GM12801 (cell line): Measurements from ENCODE around the gene SUMF1.

ENCODE experiments used
- TF ChIP-seq, protein P1 (sequence below): IDR thresholded peaks from one replicate; pipeline ENCODE4 v1.5.1; 2011; ENCODE audit warnings: control low read depth; ENCODE audit not compliant: insufficient read length; ENCODE audit errors: extremely low read depth

The SUMF1 gene

DNA sequence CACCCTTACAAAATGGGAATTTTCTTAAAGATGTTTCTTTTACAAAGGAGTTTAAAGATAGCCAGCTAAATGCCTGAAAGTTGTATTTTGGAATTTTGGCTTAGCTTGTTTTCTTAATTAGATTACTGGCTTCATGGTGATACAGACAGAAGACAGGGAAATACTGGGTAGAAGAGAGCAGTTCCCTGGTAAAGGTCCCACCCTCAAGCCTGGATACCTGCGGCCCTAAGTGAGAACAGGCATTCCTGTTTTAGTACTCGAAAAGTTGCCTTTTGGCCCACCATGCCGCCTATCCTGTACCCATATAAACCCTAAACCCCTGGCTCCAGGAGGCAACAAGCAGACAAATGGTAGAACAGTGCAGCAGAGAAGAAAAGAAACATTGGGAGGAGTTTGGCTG is 134.5 kb downstream of the SUMF1 start:
- TF ChIP-seq, protein P1, sequence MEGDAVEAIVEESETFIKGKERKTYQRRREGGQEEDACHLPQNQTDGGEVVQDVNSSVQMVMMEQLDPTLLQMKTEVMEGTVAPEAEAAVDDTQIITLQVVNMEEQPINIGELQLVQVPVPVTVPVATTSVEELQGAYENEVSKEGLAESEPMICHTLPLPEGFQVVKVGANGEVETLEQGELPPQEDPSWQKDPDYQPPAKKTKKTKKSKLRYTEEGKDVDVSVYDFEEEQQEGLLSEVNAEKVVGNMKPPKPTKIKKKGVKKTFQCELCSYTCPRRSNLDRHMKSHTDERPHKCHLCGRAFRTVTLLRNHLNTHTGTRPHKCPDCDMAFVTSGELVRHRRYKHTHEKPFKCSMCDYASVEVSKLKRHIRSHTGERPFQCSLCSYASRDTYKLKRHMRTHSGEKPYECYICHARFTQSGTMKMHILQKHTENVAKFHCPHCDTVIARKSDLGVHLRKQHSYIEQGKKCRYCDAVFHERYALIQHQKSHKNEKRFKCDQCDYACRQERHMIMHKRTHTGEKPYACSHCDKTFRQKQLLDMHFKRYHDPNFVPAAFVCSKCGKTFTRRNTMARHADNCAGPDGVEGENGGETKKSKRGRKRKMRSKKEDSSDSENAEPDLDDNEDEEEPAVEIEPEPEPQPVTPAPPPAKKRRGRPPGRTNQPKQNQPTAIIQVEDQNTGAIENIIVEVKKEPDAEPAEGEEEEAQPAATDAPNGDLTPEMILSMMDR = no peak

DNA sequence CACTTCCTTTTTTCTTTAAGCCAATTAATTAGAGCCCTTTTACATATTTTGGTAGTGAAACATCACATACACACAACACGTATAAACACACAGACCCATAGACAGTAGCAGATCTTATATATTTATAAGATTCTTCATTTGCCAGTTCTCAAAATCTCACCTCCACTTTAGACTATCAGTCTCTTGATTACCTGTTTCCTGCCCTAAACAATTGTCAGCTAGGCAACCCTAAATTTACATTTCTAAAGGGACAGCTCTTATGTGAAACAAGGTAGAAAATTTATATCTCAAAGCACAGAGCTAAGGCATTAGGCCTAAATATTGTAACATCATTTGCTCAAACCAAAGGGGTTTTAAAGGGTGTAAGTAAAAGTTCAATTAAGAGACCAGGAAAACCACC is 135.0 kb downstream of the SUMF1 start:
- TF ChIP-seq, protein P1 = no peak

DNA sequence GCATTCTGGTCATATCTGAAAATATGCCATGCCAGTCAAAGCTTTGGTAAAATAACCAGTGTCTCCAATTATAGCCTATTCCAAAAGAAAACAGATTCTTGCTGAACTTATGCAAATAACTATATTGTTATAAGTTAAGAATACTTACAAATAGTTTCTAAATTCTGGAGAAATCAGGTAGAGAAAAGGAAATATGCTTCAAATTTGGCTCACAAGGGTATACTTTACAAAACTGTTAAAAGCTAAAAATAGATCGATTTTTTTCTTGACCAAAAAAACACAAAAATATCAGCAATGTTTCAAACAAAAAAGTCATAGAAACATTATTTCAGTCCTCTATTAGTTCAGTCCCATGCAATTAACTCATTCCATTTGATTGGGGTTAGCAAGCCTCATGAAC is 140.2 kb downstream of the SUMF1 start:
- TF ChIP-seq, protein P1 = no peak

DNA sequence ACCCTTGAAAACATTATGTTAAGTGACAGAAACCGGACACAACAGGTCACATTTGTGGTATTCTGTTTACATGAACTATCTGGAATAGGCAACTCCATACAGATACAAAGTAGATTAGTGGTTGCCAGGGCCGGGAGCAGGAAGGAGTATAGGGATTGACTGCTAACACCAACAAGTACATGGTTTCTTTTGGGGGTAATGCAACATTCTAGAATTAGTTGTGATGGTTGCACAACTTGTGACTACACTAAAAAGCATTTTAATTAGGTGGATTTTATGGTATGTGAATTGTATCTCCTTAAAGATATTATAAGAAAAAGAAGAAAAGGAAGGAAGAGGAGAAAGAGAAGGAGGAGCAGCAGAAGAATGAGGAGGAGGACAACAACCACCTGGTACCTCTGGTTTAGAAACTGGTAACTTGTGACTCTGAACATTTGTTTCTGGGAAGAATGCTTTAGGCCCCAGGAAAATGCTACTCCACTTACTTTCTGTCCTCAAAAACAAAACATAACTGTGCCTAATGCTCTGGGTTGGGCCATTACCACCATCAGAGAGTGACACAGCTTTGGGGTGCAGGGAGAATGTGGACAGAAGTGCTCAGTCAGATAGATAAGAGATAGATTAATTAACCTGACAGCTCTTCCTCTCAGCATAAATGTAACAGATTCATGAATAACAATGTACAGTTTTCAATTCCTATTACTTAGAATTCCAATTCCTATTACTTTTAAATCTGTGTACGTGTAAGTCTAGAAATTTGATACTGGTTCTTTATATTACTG is 143.6 kb downstream of the SUMF1 start:
- TF ChIP-seq, protein P1 = no peak

DNA sequence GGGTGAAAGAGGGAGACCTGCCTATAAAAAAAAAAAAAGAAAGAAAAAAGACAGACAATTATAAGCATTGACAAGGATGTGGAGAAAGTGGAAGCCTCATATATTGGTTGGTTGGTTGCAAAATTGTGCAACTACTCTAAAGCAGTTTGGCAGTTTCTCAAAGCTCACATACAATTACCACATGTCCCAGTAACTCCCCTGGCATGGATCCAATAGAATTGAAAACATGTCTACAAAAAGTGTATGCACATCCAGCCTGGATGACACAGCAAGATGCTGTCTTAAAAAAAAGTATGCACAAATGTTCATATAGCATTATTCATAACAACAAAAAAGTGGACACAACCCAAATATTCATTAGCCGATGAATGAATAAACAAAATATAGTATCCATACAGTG is 144.4 kb downstream of the SUMF1 start:
- TF ChIP-seq, protein P1 = no peak

DNA sequence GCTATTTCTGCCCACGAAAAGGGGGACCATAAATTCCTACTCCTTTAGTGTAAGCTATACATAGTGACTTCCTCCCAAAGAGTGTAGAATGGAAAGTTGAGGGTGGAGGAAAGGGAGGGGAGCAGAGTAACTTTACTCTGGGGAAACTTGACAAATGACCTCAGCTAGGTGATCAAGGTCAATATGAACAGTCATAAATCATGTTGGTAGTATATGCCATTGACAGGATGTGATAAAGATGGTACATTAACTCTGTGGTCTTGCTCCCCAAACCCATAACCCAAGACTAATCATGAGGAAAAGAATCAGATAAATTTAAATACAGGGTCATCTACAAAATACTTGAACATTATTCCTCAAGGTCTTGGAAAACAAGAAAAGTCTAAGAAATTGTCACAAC is 145.3 kb downstream of the SUMF1 start:
- TF ChIP-seq, protein P1 = no peak

DNA sequence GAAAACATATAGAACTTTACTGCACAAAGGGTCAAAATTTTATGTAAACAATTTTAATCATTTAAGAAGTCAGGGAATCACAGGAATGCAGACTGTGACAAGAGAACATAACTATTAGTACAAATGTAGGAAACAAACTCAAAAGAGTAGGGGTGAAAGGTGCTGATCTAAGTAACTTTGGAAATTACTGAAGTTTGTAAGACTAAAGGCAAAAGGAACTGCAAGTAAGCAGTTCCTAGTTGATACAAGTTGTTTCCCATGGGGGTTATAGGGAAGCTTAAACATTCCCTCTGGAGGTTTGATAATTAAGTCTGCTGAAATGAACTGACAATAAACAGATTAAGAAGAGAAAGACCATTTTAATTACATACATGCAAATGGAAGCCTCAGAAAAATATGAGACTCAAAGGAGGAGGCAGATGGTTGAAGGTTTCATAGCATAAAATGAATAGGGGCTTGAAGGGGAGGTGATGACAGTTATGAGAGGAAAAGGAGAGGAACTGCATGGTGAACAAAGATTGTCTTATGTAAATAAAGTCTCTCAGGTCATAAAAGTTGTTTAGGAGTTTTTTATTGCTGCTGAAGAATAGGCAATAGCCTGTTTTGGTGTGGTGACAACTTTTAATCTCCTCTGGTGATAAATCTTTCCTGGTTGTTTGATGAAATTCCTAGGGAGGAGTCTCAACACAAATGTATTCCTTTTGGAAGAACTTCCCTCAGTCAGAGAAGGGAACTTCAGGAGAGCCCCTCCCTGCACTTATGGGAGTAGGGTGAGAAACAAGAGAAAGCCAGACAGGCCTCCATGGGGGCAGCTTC is 146.8 kb downstream of the SUMF1 start:
- TF ChIP-seq, protein P1 = no peak
